Hematopoietic multipotent progenitor cell treated with erythropoietin and hydrocortisone succinate and interleukin-3 and kit ligand, for 17 days (in vitro differentiated cells): ENCODE measurements around the gene EME1.
"Not testable (repeated sequence)": the region's sequence is repeated elsewhere in the genome, so short reads cannot be mapped to it uniquely, and the experiment has no call there.

ENCODE experiments used
- DNase-seq: peaks from one replicate; pipeline ENCODE4 v3.0.0-alpha.2; 2015; ENCODE audit warnings: low spot score

Gene EME1

GRCh38 chr17:50394711-50395110, 21.7 kb downstream of the EME1 start:
- DNase-seq = no peak

GRCh38 chr17:50396261-50397110, 23.5 kb downstream of the EME1 start:
- DNase-seq = peak; percentile 74

- DNase-seq = peak; percentile 78
These were observed 24.3 kb downstream of the EME1 start, which contains the start of gene LRRC59 for GRCh38 chr17:50397111-50397918. LRRC59 (minus strand) TSS chr17:50397523; CDS start chr17:50397317, 206 bp downstream.

- no peak for DNase-seq
These were observed 24.9 kb downstream of the EME1 start for GRCh38 chr17:50397919-50398285.

- DNase-seq = not testable (repeated sequence)
These were observed 25.6 kb downstream of the EME1 start for GRCh38 chr17:50398672-50399071.

- not testable (repeated sequence) for DNase-seq
These were observed 26.6 kb downstream of the EME1 start for GRCh38 chr17:50399591-50399990.

GRCh38 chr17:50405351-50405750, 32.3 kb downstream of the EME1 start:
- DNase-seq = not testable (repeated sequence)

- no peak for DNase-seq
These were observed 33.5 kb downstream of the EME1 start for GRCh38 chr17:50406578-50406977.

GRCh38 chr17:50407921-50408320, 34.9 kb downstream of the EME1 start:
- no peak for DNase-seq

- no peak for DNase-seq
These were observed 39.2 kb downstream of the EME1 start for GRCh38 chr17:50412188-50412732.

- DNase-seq = no peak
These were observed 41.8 kb downstream of the EME1 start for GRCh38 chr17:50414808-50415207.

GRCh38 chr17:50419577-50419976, 46.5 kb downstream of the EME1 start:
- not testable (repeated sequence) for DNase-seq

GRCh38 chr17:50420419-50421112, 47.5 kb downstream of the EME1 start:
- no peak for DNase-seq

GRCh38 chr17:50421308-50422051, 48.5 kb downstream of the EME1 start:
- peak; percentile 34 for DNase-seq

GRCh38 chr17:50422738-50423137, 49.7 kb downstream of the EME1 start:
- DNase-seq = no peak

GRCh38 chr17:50423553-50424159, 50.6 kb downstream of the EME1 start:
- no peak for DNase-seq

GRCh38 chr17:50424246-50424995, 51.4 kb downstream of the EME1 start:
- no peak for DNase-seq

GRCh38 chr17:50424996-50425681, 52.1 kb downstream of the EME1 start:
- DNase-seq = no peak

GRCh38 chr17:50425682-50426471, 52.8 kb downstream of the EME1 start, which contains the start of gene ACSF2:
ACSF2 (plus strand) TSS chr17:50426218; CDS start chr17:50426262, 44 bp downstream.
- DNase-seq = peak; percentile 63
